GM21528 (cell line): ENCODE measurements around the gene TRERF1.

Source experiments
- ATAC-seq: cut with Tn5 transposase; IDR thresholded peaks from one replicate; pipeline ENCODE4 v1.9.1; 2021; ENCODE audit warnings: mild to moderate bottlenecking, moderate library complexity; ENCODE audit not compliant: unreplicated experiment, low FRiP score

Gene TRERF1

DNA sequence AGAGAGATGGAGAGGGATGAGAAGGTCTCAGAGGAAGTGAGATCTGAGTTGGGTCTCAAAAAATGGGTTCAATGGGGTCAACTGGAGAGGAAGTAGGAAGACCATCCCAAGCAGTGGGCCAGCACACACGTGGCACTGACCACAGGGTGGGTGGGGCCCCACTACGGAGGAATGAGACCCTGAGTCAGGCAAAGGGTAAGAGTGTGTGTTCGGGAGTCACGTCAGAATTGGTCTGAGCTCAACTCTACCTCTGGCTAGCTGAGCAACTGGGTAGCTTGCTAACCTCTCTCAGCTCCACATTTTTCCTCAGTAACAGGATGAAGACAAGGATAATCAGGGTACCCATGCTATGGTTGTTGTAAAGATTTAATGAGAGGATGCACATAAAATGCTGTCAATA lies 79.0 kb downstream of the TRERF1 start:
- ATAC-seq: no peak

GRCh38 chr6:42370323-42370985 lies 81.3 kb downstream of the TRERF1 start:
- no peak for ATAC-seq

- ATAC-seq: no peak
Measured at GRCh38 chr6:42369568-42369967, 82.2 kb downstream of the TRERF1 start.

DNA sequence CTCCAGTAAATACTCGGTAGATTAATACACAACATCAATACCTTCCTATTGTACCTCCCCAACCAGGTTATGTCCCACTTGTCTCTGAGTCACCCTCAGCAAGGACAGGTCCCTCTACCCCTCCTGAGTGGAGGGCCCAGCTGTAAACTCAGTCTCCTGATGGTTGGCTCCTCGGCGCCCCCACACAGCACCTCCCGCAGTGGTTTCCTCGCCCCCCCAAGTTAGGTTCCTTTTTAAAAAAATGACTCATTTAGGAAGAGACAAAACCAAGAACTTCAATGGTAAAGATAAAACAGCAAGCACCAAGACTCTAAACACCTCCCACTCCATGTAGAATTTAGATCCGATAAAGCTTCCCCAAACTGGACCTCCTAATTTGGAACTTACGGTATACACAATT lies 83.5 kb downstream of the TRERF1 start:
- no peak for ATAC-seq

GRCh38 chr6:42367353-42368011 lies 84.2 kb downstream of the TRERF1 start:
- ATAC-seq: peak; percentile 54

DNA sequence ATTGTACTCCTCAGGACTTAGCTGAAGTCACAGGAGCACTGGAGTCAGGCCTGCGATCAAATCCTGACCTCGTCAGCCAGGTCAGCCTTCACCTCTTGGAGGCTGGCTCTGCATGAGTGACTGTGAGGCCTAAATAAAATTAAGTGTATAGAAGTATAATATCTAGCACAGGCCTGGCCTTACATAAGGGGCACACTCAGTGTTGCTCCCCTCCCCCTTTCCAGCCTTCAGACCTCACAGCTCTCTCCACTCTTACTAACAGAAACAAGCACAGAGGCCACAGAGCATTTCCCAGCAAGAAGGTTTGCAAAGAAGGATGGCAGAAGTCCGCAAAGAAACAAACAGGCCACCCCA lies 84.8 kb downstream of the TRERF1 start:
- ATAC-seq: no peak

GRCh38 chr6:42366011-42366705 lies 85.6 kb downstream of the TRERF1 start:
- no peak for ATAC-seq

DNA sequence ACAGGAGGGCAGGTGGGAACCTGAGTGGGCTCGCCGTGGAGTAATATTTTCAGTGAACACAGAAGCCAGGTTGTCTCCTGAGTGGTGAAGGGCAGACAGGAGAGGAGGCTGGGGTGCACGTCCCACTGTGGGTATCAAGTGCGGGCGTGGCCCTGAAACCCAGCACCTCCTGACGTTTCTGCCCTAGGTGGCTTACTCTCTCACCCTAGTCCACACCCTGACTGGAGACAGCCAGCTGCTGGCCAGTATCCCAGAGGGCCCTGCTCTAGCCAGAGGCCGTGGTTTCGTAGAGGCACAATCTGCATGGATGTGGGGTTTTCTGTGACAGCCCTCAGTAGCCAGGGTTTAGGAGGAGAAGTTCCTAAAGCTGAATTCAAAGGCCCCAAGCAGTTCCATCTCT lies 86.7 kb downstream of the TRERF1 start:
- ATAC-seq: no peak

DNA sequence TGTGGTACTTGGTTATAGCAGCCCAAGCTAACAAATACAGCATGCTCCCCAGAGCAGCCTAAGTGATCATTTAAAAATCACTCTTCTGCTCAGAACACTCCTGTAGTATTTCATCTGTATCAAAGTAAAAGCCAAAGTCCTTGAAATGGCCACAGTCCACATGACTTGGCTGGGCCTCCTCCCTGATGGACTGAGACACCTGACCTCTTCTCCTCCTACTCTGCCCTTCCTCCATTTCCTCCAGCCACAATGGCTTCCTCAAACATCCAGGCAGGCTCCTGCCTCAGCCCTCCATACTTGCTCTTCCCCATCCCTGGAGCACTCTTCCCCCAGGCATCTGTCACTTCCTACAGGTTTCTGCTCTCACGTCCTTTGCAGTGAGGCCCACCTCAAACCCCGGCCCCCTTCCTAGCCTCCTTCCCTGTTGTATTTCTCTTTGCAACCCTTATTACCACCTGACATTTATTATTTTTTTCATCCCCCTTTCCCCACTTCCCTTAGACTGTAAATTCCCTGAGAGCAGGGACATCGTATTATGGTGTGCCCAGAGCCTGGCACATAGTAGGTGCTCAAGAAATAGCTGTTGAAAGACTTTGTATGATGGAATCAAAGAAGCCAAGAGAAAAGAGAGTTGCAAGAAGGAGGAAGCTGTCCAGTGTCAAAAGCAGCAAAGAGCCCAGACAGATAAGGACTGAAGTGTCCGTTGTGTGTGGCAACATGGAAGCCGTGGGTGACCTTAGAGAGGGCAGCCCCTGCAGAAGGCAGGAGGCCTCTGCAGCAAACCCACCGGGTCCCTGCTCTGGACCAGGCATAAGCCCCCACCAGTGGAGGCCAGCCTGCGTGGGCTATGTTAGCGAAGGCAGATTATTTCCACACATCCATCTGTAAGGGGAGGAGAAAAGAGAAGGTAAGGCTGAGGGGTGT lies 87.5 kb downstream of the TRERF1 start:
- no peak for ATAC-seq

- no peak for ATAC-seq
Measured at GRCh38 chr6:42361036-42361435, 90.7 kb downstream of the TRERF1 start.

- ATAC-seq: no peak
Measured at GRCh38 chr6:42359021-42359420, 92.7 kb downstream of the TRERF1 start.

DNA sequence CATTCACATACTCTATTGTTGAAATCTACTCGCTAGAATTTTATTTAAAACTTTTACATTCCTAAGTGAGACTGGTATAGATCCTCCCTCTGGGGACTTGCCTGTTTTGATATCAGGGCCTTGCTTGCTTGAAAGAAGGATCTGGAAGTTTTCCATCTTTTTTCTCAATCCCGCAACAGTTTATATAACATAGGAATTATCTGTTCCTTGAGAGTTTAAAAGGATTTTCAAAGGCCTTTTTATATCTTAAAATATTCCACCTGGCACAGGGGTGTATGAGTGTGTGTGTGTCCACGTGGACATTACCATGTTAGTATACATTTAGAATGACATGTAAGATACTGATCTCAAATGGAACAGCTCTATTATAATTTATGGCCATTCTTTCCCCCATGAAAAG lies 96.3 kb downstream of the TRERF1 start:
- no peak for ATAC-seq

- no peak for ATAC-seq
Measured at GRCh38 chr6:42354702-42355101, 97.0 kb downstream of the TRERF1 start.

- ATAC-seq: no peak
Measured at GRCh38 chr6:42352856-42353564, 98.7 kb downstream of the TRERF1 start.

DNA sequence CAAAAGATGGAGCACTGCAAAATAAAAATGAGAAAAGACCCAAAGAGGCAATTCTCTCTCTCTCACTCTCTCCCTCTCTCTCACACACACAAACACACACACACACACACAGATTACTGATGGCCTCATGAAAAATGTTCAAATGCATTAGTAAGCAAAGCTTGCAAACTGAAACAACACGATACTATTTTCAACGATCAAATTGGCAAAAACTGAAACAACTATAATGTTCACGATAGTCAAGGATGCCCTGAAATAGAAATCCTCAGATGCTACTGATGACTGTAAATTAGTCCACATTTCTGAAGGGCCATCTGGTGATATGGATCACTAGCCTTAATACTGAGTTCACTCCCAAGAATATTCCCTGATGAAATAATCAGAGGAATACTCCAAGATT lies 100.8 kb downstream of the TRERF1 start:
- no peak for ATAC-seq

- no peak for ATAC-seq
Measured at GRCh38 chr6:42349753-42350511, 101.8 kb downstream of the TRERF1 start.

DNA sequence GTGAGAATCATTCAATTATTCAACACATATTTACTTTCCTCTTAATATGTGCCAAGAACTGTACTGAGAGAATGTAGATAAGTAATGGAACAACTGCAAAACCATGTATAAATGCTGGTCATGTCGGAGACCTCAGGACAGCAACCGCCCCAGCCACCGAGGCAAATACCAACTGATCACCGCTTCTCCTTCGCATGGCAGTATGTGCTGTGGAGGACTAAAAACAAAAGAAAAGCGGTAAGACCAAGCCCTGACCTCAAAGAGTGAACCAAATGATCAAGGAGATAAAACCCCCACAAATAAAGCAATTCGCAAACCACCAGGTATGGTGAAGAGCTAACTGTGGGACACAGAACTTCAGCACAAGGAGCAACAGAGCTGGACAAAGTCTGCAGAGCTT lies 104.3 kb downstream of the TRERF1 start:
- no peak for ATAC-seq

DNA sequence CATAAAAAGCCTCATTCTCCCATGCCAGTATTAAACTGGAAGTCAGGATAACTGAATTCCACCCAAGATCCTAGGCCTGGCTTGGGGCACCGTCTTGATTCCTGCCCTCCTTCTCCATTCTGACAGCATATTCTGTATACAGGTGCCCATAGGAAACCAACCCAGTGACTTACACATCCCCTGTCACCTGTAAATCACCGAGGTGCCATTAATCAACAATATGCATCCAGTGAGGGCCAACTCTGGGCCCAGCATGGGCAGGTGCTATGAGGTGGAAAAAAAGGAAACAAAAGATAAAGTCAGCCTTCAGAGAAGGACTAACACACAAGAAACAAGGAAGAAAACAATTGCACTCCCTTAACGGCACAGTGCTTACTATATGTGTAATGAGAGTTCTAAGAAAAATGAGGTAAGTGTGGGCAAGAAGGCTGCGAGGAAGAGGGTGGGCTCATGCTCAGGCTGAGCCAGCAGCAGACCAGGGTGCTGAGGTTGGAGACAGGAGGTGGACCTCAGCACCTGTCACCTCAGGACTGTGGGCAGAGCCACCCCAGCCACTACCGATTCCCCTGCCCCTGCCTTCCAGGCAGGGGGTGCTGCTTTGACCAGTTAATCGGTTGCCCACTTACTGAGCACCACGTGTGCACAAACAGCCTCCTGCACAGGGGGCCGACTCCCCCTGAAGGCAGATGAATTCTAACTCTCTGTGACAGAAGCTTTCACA lies 105.9 kb downstream of the TRERF1 start:
- no peak for ATAC-seq

GRCh38 chr6:42344756-42345155 lies 107.0 kb downstream of the TRERF1 start:
- no peak for ATAC-seq
